HG03558 (cell line): Measurements from ENCODE around the gene PPIE.

Experiments
- ATAC-seq: cut with Tn5 transposase; IDR thresholded peaks from one replicate; pipeline ENCODE4 v1.9.1; 2021; ENCODE audit warnings: moderate number of reproducible peaks; ENCODE audit not compliant: unreplicated experiment; ENCODE audit errors: extremely low read depth

Gene PPIE

GRCh38 chr1:39717809-39718208, 20.9 kb upstream of the PPIE start:
- ATAC-seq, result no peak

GRCh38 chr1:39720094-39720999, 18.3 kb upstream of the PPIE start:
- no peak for ATAC-seq

- no peak for ATAC-seq
These were observed 17.0 kb upstream of the PPIE start for GRCh38 chr1:39721664-39722063.

DNA sequence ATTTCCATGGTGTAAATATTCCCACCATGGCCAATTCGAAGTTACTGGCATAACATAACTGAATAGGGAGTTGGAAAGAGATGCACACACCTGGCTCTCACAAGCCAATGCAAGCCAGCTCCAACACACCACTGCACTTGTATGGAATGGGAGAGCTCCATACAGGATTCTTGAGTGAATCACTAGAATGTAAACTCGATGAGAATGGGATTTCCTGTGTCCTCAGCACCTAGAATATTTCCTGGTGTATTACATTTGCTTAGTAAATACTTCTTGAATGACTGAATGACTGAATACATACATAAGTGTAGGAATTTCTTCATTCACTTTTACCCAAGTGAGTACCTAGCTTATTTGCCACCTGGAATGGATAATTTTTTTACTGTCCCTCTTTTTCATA, 16.2 kb upstream of the PPIE start:
- ATAC-seq, result no peak

DNA sequence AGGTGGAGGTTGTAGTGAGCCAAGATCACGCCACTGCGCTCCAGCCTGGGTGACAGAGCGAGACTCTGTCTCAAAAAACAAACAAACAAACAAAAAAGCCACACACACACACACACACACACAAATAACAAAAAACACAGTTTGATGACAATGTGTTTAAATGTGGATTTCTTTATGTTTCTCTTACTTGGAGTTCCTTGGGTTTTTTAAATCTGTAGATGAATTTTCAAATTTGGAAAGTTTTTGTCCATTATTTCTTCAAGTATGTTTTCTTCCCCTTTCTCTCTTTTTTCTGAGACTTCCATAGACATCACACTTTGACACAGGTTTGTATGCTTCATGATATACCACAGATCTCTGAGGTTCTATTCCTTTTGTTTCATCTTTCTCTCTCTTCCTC, 12.1 kb upstream of the PPIE start:
- ATAC-seq, result no peak

GRCh38 chr1:39727221-39727931, 11.3 kb upstream of the PPIE start:
- no peak for ATAC-seq

GRCh38 chr1:39727932-39728317, 10.8 kb upstream of the PPIE start:
- ATAC-seq, result no peak

- ATAC-seq, result no peak
These were observed 9.7 kb upstream of the PPIE start for GRCh38 chr1:39729030-39729429.

- ATAC-seq, result no peak
These were observed 8.8 kb upstream of the PPIE start for GRCh38 chr1:39729842-39730241.

DNA sequence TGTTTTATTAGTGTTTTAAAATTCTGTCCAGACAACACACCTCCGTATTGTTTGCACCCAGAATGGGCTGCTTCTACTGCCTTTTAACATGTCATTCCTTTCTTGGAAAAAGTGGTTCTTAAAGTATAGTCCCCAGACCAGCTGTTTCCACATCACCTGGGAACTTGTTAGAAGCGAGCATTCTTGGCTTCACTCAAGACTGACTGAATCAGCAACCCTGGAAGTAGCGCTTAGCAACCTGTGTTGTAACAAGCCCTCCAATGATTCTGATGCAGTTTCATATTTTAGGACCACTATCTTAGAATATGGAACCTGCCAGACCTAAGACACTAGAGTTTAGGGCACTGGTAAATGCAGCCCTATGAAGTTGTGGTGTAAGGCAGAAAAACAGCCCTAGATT, 6.0 kb upstream of the PPIE start:
- no peak for ATAC-seq

GRCh38 chr1:39733161-39733560, 5.5 kb upstream of the PPIE start:
- no peak for ATAC-seq

DNA sequence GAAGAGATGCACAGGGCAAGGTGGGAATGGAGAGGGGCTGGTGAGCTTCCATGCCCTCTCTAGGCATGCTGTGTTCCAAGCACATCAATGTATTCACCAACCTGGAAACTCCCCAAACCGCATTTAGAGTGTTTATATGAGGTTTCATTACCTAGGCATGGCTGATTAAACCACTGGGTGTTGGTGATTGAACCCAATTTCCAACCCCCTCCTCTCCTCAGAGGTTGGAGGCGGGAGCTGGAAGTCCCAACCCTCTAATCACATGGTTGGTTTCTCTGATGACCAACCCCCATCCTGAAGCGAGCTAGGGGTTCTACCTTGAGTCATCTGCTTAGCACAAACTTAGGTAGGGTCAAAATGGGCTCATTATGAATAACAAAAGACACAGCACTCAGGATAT, 3.0 kb upstream of the PPIE start:
- ATAC-seq, result no peak

GRCh38 chr1:39737546-39738169, 1.0 kb upstream of the PPIE start:
- ATAC-seq, result no peak

DNA sequence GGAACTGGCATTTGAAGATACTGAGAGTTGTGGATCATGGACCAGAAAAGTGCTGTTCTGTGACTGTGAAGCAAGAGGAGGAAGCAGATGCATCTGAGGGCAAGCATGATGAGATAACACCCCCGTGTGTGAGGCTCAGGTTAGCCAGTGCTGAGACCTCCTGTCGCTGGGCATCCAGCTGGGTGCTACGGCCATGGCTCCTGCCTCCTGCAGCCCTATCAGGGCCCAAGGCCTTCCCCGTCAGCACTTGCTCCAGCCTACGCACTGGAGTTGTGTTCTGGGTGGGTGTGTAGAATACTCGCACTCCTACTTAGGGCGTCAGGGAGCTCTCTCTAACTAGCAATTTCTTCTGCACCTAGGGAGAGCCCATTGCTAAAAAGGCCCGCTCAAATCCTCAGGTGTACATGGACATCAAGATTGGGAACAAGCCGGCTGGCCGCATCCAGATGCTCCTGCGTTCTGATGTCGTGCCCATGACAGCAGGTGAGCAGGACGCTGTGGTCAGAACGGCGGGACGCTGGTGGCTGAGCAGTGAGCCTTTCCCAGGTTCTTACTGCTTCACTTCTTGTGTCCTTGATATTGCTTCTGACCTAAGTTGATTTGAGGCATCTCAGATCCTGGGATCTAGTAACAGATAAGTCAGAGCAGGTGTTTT, 6.5 kb downstream of the PPIE start:
- no peak for ATAC-seq

GRCh38 chr1:39751595-39751994, 12.9 kb downstream of the PPIE start:
- no peak for ATAC-seq

- ATAC-seq, result no peak
These were observed 14.0 kb downstream of the PPIE start for GRCh38 chr1:39752703-39753102.

GRCh38 chr1:39753132-39754025, 14.7 kb downstream of the PPIE start:
- ATAC-seq, result no peak

- ATAC-seq, result no peak
These were observed 15.4 kb downstream of the PPIE start for GRCh38 chr1:39754026-39754570.

DNA sequence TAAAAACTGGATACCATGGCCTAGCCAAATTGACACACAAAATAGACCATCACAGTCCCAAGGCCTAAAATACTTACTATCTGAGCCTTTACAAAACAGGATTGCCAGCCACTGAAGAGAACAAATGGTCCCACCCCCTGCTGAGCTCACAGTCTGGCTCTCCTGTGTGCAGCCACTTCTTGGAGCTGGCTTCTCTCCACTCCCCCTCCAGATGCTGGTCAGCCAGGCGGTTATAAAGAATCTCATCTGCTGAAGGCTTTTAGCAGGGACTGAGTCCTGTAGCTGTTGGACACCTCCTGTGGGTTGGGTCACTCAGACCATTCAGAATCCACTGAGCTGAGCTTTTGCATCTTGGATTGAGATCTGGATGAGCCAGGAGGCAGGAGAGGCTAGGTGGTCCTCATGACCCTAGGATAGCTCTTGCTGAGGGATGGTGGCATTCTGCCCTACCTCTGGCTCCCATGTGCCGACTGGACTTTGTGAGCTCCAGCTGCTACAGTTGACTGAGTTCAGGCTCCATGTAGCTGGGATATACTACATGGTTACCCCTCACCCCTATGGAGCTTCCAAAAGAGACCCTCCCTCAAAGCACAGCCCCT, 16.3 kb downstream of the PPIE start:
- no peak for ATAC-seq
